BE2C (cell line): ENCODE data around the gene RNF212.

Experiments used
- DNase-seq: peaks from one replicate; pipeline ENCODE4 v3.0.0-alpha.2; 2020
- H3K27me3 ChIP-seq: fragments of 250-450 bp; sonication (Bioruptor Pico); 2 replicates; pipeline ENCODE4 v1.5.1; 2020; ENCODE audit warnings: mild to moderate bottlenecking
- H3K36me3 ChIP-seq: fragments of 250-450 bp; sonication (Bioruptor Pico); 2 replicates; pipeline ENCODE4 v1.5.1; 2020; ENCODE audit warnings: mild to moderate bottlenecking
- H3K4me1 ChIP-seq: fragments of 250-450 bp; sonication (Bioruptor Pico); 2 replicates; pipeline ENCODE4 v1.5.1; 2020
- H3K4me3 ChIP-seq: 2 replicates; pipeline ENCODE4 v1.5.1; 2011; ENCODE audit warnings: low read depth, low read length
- H3K9me3 ChIP-seq: fragments of 250-450 bp; sonication (Bioruptor Pico); 2 replicates; pipeline ENCODE4 v1.5.1; 2020
- TF ChIP-seq, protein P1 (sequence below): IDR thresholded peaks from 2 replicates; pipeline ENCODE4 v1.5.1; 2012; ENCODE audit warnings: mild to moderate bottlenecking, low read depth, low read length

The RNF212 gene

DNA sequence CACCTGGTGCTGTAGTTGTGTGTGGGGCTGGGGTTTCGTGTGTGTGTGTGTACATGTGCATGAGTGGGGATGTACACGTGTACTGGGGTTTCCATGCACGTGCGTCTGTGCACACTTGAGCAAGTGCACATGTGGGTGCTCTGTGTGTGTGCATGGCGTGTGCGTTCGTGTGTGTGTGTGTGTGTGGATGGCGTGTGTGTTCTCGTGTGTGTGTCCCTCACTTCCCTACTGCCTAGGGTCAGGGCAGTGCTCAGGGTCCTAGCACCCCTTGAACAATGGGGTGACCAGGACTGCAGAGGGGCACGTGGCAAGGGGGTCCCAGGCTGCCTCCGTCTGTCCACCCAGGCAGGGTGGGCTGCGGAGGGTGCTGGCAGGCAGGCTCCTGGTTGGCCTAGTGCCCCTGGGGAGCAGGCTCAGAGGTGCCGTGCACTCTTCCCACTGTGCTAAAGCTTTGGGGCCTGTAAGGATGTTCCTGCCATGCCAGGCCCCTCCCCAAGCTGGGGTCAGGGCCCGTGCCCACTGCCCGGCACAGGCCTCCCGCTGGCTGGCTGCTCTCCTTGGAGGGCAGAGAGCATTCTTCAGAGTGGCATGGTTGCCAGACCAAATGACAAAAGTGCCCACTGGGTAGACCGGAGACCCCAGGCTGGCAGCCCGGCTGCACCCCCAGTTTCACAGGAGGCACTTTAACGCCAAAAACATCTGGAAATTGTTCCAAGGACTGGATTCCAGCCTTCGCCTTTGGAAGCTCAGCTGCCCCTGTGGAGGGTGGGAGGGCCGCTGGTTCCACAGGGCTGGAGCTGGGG, 72.8 kb downstream of the RNF212 start:
- Histone ChIP-seq H3K36me3 (no peaks in the 10 kb centered on the region), H3K9me3 (no peaks in the 10 kb centered on the region), H3K27me3 (peaks cover 18% of the 10 kb centered on the region), H3K4me3 (no peak overlapping the region), H3K4me1 (no peaks in the 10 kb centered on the region)
- TF ChIP-seq, protein P1, sequence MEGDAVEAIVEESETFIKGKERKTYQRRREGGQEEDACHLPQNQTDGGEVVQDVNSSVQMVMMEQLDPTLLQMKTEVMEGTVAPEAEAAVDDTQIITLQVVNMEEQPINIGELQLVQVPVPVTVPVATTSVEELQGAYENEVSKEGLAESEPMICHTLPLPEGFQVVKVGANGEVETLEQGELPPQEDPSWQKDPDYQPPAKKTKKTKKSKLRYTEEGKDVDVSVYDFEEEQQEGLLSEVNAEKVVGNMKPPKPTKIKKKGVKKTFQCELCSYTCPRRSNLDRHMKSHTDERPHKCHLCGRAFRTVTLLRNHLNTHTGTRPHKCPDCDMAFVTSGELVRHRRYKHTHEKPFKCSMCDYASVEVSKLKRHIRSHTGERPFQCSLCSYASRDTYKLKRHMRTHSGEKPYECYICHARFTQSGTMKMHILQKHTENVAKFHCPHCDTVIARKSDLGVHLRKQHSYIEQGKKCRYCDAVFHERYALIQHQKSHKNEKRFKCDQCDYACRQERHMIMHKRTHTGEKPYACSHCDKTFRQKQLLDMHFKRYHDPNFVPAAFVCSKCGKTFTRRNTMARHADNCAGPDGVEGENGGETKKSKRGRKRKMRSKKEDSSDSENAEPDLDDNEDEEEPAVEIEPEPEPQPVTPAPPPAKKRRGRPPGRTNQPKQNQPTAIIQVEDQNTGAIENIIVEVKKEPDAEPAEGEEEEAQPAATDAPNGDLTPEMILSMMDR, result no peak
- DNase-seq, result no peak

DNA sequence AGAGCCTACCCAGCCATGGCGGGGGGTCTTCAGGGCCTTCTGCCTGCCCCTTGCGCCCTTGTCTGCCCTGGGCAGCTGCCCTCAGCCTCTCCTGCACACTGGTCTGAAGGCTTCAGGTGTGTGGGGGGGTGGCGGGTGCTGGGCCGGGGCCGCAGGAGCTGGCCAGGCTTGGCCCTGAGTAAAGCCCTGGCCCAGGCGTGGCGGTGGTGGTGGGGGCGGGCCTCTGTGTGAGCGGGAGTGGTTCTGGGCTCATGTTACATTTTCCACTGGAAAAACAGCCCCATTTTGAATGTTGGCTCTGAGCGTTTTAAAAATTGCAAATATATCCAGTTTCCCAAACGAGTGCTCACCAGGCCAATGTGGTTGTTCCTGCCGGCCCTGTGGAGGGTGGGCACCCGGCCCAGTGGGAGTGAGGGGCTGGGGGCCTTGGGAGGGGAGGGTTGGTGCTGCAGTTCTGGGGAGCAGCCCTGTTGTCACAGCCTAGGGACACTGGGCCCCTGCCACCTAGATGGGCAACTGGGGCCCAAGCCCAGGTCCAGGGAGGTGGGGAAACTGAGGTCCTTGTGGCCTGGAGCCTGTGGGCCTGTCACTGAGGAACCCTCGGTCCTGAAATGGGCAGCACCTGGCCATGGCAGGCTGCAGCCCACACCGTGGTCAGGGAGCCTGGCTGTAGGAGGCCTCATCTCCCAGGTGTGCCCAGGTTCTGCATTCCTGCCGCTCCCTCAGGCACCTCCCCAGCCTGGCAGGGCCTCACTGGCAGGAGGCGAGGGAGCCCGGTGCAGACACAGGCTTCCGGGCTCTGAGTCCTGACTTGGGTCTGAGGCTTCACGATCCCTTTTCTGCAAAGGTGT, 73.6 kb downstream of the RNF212 start:
- no peak overlapping the region for H3K4me3 ChIP-seq
- DNase-seq, result no peak
- H3K27me3 ChIP-seq, result peaks cover 13% of the 10 kb centered on the region
- no peaks in the 10 kb centered on the region for H3K4me1 ChIP-seq
- no peaks in the 10 kb centered on the region for H3K9me3 ChIP-seq
- TF ChIP-seq, protein P1, result no peak
- no peaks in the 10 kb centered on the region for H3K36me3 ChIP-seq

DNA sequence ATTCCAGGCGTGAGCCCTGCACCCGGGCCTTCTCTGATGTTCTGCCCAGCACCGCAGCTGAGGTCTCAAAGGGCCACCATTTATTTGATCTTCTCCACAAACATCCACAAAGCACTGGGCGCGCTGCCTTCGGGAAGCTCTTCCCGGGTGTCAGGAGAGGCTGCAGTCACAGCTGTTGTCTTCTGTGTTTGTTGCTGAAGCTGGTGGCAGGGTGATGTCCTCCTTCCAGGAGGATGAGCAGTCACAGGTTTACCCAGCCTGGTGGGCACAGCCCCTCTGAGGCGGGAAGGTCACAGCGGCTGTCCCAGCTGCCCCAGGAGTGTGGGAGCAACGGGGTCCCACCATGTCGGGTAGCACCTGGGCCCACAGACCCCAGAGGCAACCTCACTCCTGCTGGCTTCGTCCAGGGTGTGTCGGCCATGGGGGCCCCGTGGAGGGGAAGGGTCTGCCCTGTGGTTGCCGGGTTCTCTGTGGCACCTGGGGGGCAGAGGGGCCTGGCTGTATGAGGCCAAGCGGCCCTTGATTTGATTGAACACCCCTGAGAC, 74.3 kb downstream of the RNF212 start:
- Histone ChIP-seq H3K9me3 (no peaks in the 10 kb centered on the region), H3K36me3 (no peaks in the 10 kb centered on the region), H3K27me3 (peaks cover 7% of the 10 kb centered on the region), H3K4me1 (no peaks in the 10 kb centered on the region), H3K4me3 (no peak overlapping the region)
- DNase-seq, result no peak
- TF ChIP-seq, protein P1, result no peak

DNA sequence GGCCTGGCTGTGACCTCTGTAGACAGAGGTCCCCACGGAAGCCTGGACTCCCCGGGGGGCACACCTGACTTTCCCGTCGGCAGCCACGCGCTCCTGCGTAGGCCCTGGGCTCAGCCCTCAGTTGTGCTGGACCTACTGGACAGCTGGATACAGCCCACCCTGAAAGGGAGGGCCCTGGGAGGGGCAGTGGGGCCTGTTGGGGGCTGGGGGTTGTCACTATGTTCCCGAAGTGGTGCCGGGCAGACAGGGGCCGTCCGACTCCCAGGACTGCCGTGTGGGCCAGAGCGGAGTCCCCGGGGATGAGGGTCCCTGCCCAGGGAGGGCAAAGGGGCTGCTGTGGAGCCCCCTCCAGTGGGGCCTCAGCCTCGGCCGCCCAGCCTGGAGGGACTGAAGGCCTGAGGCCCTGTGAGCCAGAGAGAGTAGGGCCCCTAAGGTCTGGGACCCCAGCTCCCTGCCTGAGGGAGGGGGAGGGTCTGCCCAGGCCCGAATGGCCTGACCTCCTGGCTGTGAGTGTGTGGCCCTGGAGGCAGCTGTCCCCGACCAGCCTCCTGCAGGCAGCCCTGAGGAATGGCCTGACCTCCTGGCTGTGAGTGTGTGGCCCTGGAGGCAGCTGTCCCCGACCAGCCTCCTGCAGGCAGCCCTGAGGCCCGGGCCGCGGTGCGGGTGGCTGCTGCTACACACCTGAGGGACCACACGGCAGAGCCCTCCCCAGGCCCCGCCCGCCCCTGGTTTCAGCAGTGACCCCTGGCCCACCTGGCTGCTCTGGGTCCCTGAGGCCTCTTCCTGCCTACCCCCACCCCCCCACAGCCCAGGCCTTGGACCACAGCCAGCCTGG, 76.2 kb downstream of the RNF212 start:
- Histone ChIP-seq H3K9me3 (no peaks in the 10 kb centered on the region), H3K4me3 (no peak overlapping the region), H3K4me1 (no peaks in the 10 kb centered on the region), H3K36me3 (no peaks in the 10 kb centered on the region), H3K27me3 (peaks cover 11% of the 10 kb centered on the region)
- no peak for DNase-seq
- TF ChIP-seq, protein P1, result no peak

DNA sequence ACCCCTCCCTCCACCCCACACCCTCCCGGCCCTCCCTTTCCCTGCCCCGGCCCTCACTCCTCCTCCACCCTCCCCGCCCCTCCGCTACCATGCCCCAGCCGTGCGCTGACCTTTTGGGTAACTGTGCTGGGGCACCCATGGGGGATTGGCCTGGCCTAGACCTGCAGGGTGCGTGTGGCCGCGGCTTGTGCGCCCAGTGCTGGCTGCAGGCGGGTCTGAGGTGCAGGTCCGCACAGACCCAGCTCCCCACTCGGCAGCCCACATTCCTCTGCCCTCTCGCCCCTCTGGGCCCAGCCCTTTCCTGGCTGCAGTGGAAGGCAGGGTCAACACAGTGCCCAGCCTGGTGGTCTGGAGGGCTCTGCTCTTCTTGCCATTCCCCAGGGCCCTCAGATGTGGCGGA, 77.3 kb downstream of the RNF212 start:
- Histone ChIP-seq H3K9me3 (no peaks in the 10 kb centered on the region), H3K4me1 (no peaks in the 10 kb centered on the region), H3K27me3 (peaks cover 17% of the 10 kb centered on the region), H3K4me3 (no peak overlapping the region), H3K36me3 (no peaks in the 10 kb centered on the region)
- no peak for DNase-seq
- TF ChIP-seq, protein P1, result no peak
